GM04503 (cell line): Measurements from ENCODE around the gene ZFYVE21.

Source experiments
- DNase-seq: peaks from one replicate; pipeline ENCODE4 v3.0.0-alpha.2; 2012; ENCODE audit warnings: low read depth

Gene ZFYVE21

DNA sequence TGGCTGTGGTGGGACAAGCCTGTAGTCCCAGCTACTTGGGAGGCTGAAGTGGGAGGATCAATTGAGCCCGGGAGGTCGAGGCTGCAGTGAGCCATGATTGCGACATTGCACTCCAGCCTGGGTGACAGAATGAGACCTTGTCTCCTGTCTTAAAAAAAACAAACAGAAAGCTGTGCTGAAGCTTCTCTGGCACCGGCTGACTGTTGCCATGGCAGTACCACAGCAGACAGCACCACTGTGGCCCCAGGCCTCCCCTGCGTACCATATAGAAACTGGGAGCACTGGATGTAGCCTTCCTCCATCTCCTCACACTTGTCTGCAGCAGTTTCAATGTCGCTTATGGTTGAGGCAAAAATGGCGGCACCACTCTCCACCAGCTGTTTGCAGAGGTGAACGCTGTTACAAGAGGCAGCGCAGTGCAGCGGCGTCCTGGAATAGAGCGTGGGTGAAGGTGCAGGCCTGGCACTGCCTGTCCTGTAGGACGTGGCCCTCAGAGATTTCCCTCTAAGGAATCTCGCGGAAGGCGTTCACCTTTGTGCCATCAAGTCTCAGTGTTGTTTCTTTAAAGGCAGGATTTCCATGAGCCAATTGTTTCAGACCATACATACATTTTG lies 21.9 kb downstream of the ZFYVE21 start:
- DNase-seq: no peak

- DNase-seq: no peak
Measured at GRCh38 chr14:103738166-103738565, 22.6 kb downstream of the ZFYVE21 start.

GRCh38 chr14:103738701-103739451 lies 23.3 kb downstream of the ZFYVE21 start:
- DNase-seq: no peak

DNA sequence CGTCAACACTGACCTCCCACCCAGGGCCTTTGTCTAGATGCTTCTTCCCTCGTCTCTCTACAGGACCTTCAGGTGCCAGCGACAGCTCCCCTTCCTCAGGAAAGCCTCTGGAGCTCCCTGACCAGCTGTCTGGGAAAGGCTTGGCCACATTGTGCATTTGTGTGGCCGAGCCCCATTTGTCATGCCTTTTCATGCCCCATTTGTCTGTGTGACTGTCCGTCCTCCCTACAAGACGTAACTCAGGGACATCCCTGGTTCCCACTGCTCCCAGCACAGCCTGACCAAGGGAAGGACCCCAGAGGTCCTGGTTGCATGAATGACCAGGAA lies 23.8 kb downstream of the ZFYVE21 start:
- DNase-seq: no peak

GRCh38 chr14:103739793-103740501 lies 24.3 kb downstream of the ZFYVE21 start:
- no peak for DNase-seq

- DNase-seq: no peak
Measured at GRCh38 chr14:103740991-103741689, 25.5 kb downstream of the ZFYVE21 start.

DNA sequence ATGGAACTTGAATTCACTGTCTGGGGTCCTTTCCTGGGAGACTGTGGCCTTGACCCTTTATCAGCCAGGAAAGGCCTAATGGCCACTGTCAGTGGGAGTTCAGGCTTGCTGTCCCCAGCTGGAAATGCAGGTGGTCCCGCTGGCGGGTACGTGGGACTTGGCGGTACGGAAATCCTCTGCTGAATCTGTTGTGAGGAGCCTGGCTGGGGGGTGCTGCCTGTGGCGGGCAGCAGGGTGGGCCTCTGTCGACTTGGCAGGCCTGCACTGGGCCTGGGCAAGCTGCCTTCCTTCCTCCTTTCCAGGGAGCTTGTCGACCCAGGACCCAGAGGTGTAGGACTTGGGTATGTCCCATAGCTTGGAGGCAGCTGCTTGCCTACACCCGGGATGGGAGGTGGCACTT lies 26.3 kb downstream of the ZFYVE21 start:
- DNase-seq: no peak

- no peak for DNase-seq
Measured at GRCh38 chr14:103742499-103743255, 27.1 kb downstream of the ZFYVE21 start.

DNA sequence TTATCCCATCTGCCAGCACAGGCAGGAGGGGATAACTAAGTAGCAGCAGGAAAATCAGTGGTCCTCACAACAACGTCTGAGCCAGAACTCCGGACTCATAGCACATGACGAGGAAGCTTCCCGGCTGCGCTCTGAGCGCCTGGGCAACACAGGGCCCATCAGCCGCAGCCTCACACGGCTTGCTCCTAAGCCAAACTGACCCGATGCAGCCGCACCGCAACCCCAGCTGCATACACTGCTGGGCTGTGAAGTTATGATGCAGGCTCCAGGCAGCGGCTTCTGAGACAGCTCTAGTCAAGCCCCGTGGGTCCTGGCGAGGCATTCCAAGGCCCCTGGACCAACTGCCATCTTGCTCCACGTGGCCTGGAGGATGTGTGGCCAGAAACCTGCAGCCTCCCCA lies 28.1 kb downstream of the ZFYVE21 start:
- DNase-seq: no peak

DNA sequence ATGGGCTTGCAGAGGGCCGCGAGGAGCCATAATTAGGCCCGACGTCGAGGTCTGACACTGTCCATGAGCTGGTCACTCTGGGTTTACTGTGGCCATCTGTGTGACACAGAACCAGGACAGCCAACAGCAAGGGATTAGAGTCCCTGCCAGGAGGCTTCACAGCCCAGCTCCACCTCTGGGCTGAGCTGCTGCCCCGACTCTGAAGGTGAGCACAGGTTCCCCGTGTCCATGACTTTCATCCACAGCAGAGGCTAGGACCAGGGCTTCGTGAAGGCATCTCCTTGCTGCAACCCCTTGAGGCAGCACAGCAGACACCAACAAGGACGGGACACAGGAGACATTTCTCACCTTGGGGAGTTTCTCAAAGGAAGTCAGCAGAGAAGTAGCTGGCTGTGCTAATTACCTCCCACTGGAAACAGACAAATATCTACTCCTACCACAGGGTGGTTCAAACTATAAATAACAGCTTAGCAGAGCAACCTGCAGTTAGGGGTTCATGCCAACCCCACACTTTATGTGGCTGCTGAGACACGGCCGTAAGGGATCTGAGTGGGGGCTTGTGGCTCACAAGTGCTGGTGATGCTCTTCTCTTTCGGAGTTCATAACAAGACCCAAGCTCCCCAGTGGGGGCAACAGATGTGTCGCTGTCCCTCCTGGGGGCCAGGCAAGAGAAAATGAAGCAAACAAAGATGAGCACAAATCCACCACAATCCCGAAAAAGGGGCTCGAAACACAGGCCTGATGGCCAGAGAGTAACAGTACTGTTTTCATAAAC lies 29.2 kb downstream of the ZFYVE21 start:
- DNase-seq: no peak

DNA sequence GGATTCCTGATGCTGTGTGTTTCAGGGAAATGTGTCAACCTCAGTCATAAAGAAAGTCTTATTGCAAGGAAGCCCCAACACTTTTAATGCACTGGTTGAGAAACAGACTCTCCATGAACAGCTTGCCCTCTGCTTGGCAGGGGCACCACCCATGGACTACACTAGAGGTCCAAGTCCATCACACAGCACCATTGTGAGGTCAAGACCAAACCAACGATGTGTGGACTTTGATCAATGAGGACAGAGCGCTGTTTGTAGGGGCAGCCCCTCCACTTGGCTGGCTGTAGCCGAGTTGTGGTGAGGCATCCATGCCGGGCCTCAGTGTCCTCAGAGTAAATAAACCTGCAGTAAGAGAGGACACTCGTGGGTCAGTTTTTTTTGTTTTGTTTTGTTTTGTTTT lies 29.8 kb downstream of the ZFYVE21 start:
- no peak for DNase-seq

- DNase-seq: no peak
Measured at GRCh38 chr14:103746701-103747100, 31.1 kb downstream of the ZFYVE21 start.

DNA sequence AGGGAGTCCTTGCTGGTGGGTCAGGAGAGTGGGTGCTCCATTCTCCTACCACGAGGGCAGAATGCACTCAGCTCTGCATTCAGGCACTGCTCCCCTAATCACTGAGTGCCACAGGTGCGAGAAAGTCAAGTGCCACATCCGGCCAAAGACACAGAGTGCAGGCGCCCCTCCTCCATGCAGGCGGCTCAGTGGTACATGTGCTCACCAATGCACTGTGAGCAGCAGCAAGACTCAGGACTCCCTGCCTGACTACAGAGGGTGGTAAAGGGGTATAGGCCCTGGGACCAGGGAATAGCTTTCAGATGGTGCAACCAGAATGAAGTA lies 32.9 kb downstream of the ZFYVE21 start:
- DNase-seq: no peak

DNA sequence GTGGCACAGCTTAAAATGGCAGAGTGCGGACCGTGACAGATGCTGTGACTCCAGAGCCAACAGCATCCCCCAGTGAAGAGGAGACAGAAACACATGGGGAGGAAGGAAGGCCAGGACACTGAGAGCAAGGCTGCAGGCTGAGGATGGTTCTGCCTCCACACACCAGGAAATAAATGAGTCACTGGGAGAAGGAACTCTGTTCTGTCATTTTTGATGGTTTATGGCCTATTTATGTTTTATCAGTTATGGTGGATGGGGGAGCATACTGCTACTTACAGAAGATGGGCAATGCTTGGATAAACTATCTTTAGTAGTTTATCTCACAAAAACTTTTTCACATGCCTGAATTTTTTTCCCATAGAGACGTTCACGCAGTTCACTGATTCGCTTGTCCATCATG lies 33.8 kb downstream of the ZFYVE21 start:
- no peak for DNase-seq

- DNase-seq: no peak
Measured at GRCh38 chr14:103749860-103750259, 34.2 kb downstream of the ZFYVE21 start.

GRCh38 chr14:103753774-103754173 lies 38.2 kb downstream of the ZFYVE21 start:
- no peak for DNase-seq

- no peak for DNase-seq
Measured at GRCh38 chr14:103755060-103755459, 39.5 kb downstream of the ZFYVE21 start.

DNA sequence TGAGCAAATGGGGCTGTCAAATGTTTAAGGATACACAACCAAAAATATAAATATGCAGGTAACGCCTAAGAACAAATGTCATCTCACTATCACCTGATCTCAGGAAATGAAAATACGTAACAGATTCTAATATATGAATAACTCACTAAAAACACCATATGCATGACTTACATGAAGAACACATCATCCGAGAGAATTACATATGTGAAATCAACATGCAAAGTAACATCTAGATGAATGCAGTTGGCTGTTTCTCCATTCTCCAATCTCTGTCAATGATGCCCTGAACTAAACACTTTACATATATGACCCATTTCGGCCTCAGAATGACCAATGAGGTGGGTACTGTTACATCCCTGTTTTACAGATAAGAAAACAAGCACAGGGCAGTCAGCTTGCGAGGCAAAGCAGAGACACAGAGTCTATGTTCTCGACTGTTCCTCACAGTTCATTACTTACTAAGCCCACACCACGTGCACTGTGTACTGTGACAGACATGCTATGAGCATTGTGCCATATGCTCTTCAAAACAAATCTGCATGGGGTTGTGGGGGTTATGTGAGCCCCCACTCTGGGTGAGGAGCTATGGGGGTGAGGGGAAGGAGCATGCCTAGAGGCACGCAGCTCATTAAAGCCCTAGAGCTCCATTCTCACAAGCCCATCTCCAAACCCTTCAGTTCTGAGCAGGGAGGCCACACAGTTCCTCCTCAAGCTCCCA lies 42.6 kb downstream of the ZFYVE21 start:
- DNase-seq: no peak

- no peak for DNase-seq
Measured at GRCh38 chr14:103762036-103762435, 46.4 kb downstream of the ZFYVE21 start.

GRCh38 chr14:103762541-103762940 lies 46.9 kb downstream of the ZFYVE21 start:
- DNase-seq: no peak
